GM13976 (cell line): ENCODE results near the gene CRISPLD2.

Experiments used
- DNase-seq: peaks from one replicate; pipeline ENCODE4 v3.0.0; 2012; ENCODE audit warnings: low spot score
- CTCF ChIP-seq: IDR thresholded peaks from 2 replicates; pipeline ENCODE4 v1.5.1; 2012; ENCODE audit warnings: borderline replicate concordance, mild to moderate bottlenecking; ENCODE audit not compliant: insufficient read depth; ENCODE audit errors: extremely low read depth, missing control alignments, control extremely low read depth
- in situ Hi-C: fragments of 300-500 bp; cut with MboI; formaldehyde crosslinking; loops from one replicate; pipeline ENCODE4 v1.12.0; 2022; ENCODE audit warnings: low sequenced_read_pairs, mixed read lengths, inconsistent platforms; ENCODE audit not compliant: unreplicated experiment

The CRISPLD2 gene

GRCh38 chr16:84898447-84898846, 78.7 kb downstream of the CRISPLD2 start:
- DNase-seq: no peak
- no peak for TF ChIP-seq CTCF
- in situ Hi-C loops: no loop called here

GRCh38 chr16:84899414-84899813, 79.6 kb downstream of the CRISPLD2 start:
- no peak for TF ChIP-seq CTCF
- DNase-seq: no peak
- in situ Hi-C loops: no loop called here

- DNase-seq: no peak
- in situ Hi-C loops: no loop called here
Observed at GRCh38 chr16:84905965-84906460, 86.2 kb downstream of the CRISPLD2 start.

GRCh38 chr16:84907051-84907450, 87.3 kb downstream of the CRISPLD2 start:
- no peak for DNase-seq
- in situ Hi-C loops: no loop called here
- TF ChIP-seq CTCF: no peak

More at GRCh38 chr16:84905965-84906460, 86.2 kb downstream of the CRISPLD2 start:
- TF ChIP-seq CTCF: no peak

GRCh38 chr16:84907575-84907974, 87.8 kb downstream of the CRISPLD2 start:
- no peak for DNase-seq
- no peak for TF ChIP-seq CTCF
- in situ Hi-C loops: no loop called here

GRCh38 chr16:84909476-84910085, 89.8 kb downstream of the CRISPLD2 start:
- no peak for TF ChIP-seq CTCF
- DNase-seq: no peak
- in situ Hi-C loops: no loop called here
